Neutrophil (primary cell): ENCODE data around the gene NUP98.
A peak's percentile ranks its signal among the peaks of the same experiment; 100 is the strongest.
"Not testable (repeated sequence)": the region's sequence is repeated elsewhere in the genome, so short reads cannot be mapped to it uniquely, and the experiment has no call there.

Experiments
- H3K27ac ChIP-seq: fragments of 200-600 bp; sonication (generic); 2 replicates; pipeline ENCODE4 v1.5.1; 2016; ENCODE audit warnings: mild to moderate bottlenecking, moderate library complexity
- H3K27me3 ChIP-seq: fragments of 200-600 bp; sonication (generic); 2 replicates; pipeline ENCODE4 v1.6.0; 2016; ENCODE audit warnings: mild to moderate bottlenecking
- H3K36me3 ChIP-seq: fragments of 200-600 bp; sonication (generic); 2 replicates; pipeline ENCODE4 v1.5.1; 2017
- H3K4me1 ChIP-seq, 2 experiments: fragments of 200-600 bp in 1 of 2; sonication (generic) in 1 of 2; 1 replicate in 1 of 2; 2 replicates in 1 of 2; pipeline versions ENCODE4 v1.5.1 to v1.6.1; 2013 to 2016; ENCODE audit warnings: low read depth in 1 of 2, low read length in 1 of 2, mild to moderate bottlenecking in 1 of 2, moderate library complexity in 1 of 2; ENCODE audit not compliant: control insufficient read depth in 1 of 2, insufficient read depth in 1 of 2
- H3K4me3 ChIP-seq, 2 experiments: fragments of 200-600 bp in 1 of 2; sonication (generic) in 1 of 2; 1 replicate in 1 of 2; 2 replicates in 1 of 2; pipeline ENCODE4 v1.5.1; 2013 to 2016; ENCODE audit warnings: low read depth in 1 of 2, low read length in 1 of 2, mild to moderate bottlenecking in 1 of 2, moderate library complexity in 1 of 2
- H3K9me3 ChIP-seq: fragments of 200-600 bp; sonication (generic); 2 replicates; pipeline ENCODE4 v1.5.1; 2016
- CTCF ChIP-seq: fragments of 200-600 bp; sonication (generic); IDR thresholded peaks from 2 replicates; pipeline ENCODE4 v1.5.1; 2016; ENCODE audit warnings: antibody characterized with exemption

NUP98 gene

GRCh38 chr11:3796002-3796311, 1.4 kb downstream of the NUP98 start:
- peak overlapping the region; percentile 83 for H3K4me3 ChIP-seq
- H3K36me3 ChIP-seq = peaks cover 35% of the 10 kb centered on the region
- peaks cover 29 to 38% of the 10 kb centered on the region in 2 experiments for H3K4me1 ChIP-seq
- peak overlapping the region; percentile 97 for H3K27ac ChIP-seq
- no peaks in the 10 kb centered on the region for H3K9me3 ChIP-seq
- no peak for TF ChIP-seq CTCF
- no peaks in the 10 kb centered on the region for H3K27me3 ChIP-seq

GRCh38 chr11:3795131-3796001, 2.0 kb downstream of the NUP98 start:
- no peak for TF ChIP-seq CTCF
- Histone ChIP-seq H3K4me1 (peaks cover 35 to 44% of the 10 kb centered on the region in 2 experiments), H3K9me3 (no peaks in the 10 kb centered on the region), H3K4me3 (peak overlapping the region; percentile 83), H3K27ac (peak overlapping the region; percentile 97), H3K36me3 (peaks cover 35% of the 10 kb centered on the region), H3K27me3 (no peaks in the 10 kb centered on the region)

GRCh38 chr11:3794387-3794786, 3.0 kb downstream of the NUP98 start:
- Histone ChIP-seq H3K27ac (peak overlapping the region; percentile 97), H3K4me1 (peaks cover 45 to 52% of the 10 kb centered on the region in 2 experiments), H3K36me3 (peaks cover 39% of the 10 kb centered on the region)
- H3K9me3 ChIP-seq, H3K27me3 ChIP-seq, H3K4me3 ChIP-seq: not testable (repeated sequence)

GRCh38 chr11:3786781-3787428, 10.4 kb downstream of the NUP98 start:
- H3K27me3 ChIP-seq = no peaks in the 10 kb centered on the region
- H3K27ac ChIP-seq = peak overlapping the region; percentile 97
- no peak for TF ChIP-seq CTCF
- peaks cover 9% of the 10 kb centered on the region for H3K36me3 ChIP-seq
- H3K4me3 ChIP-seq = peak overlapping the region; percentile 62
- H3K9me3 ChIP-seq = no peaks in the 10 kb centered on the region
- peaks cover 77 to 93% of the 10 kb centered on the region in 2 experiments for H3K4me1 ChIP-seq

GRCh38 chr11:3783611-3784010, 13.7 kb downstream of the NUP98 start:
- H3K36me3 ChIP-seq = peaks cover 19% of the 10 kb centered on the region
- no peak overlapping the region for H3K4me3 ChIP-seq
- H3K9me3 ChIP-seq = no peaks in the 10 kb centered on the region
- no peak for TF ChIP-seq CTCF
- H3K27me3 ChIP-seq = no peaks in the 10 kb centered on the region
- peaks cover 64 to 79% of the 10 kb centered on the region in 2 experiments for H3K4me1 ChIP-seq
- H3K27ac ChIP-seq = peak overlapping the region; percentile 97

- TF ChIP-seq CTCF = no peak
- no peaks in the 10 kb centered on the region for H3K27me3 ChIP-seq
- H3K9me3 ChIP-seq = no peaks in the 10 kb centered on the region
- peak overlapping the region; percentile 97 for H3K27ac ChIP-seq
- peaks cover 26% of the 10 kb centered on the region for H3K36me3 ChIP-seq
- no peak overlapping the region for H3K4me3 ChIP-seq
- H3K4me1 ChIP-seq = peaks cover 57 to 73% of the 10 kb centered on the region in 2 experiments
Measured at GRCh38 chr11:3782963-3783362, 14.4 kb downstream of the NUP98 start.
